Caco-2 (cell line): ENCODE results near the gene ADD2. TPM values are rescaled to one million over a fixed set of nuclear protein-coding genes. Genes with fewer than 3 reads are reported as not detected.

ENCODE experiments used
- BruUV-seq: library from RNA; stranded (reverse); fragments of 400-500 nt; replicated peaks from 2 replicates; lab custom pipeline; 2021; lab: Mats Ljungman, UMichigan
- CTCF ChIA-PET: fragments of 300-600 bp; sonication (Branson Sonifier 250); formaldehyde crosslinking; loops from one replicate; lab custom pipeline; 2022; ENCODE audit warnings: antibody characterized with exemption; lab: Charles Lee
- POLR2A ChIA-PET: fragments of 300-600 bp; sonication (Branson Sonifier 250); formaldehyde crosslinking; loops from one replicate; lab custom pipeline; 2022; ENCODE audit warnings: antibody characterized with exemption; lab: Charles Lee
- DNase-seq, 2 experiments: peaks; one replicate each; pipeline versions ENCODE4 v3.0.0 to v3.0.0-alpha.2; 2020 to 2022
- H3K27me3 ChIP-seq: replicated peaks from 2 replicates; pipeline ENCODE4 v1.6.0; 2011; ENCODE audit warnings: low read length; ENCODE audit not compliant: control insufficient read depth, insufficient read depth
- H3K36me3 ChIP-seq: 2 replicates; pipeline ENCODE4 v1.5.1; 2011; ENCODE audit warnings: low read length; ENCODE audit not compliant: control insufficient read depth, insufficient read depth
- H3K4me1 ChIP-seq: fragments of 250-450 bp; sonication (Bioruptor Pico); 2 replicates; pipeline ENCODE4 v1.5.1; 2020; ENCODE audit warnings: mild to moderate bottlenecking
- H3K4me3 ChIP-seq: 2 replicates; pipeline ENCODE4 v1.5.1; 2011; ENCODE audit warnings: low read depth, mild to moderate bottlenecking, control low read depth, low read length
- H3K9me3 ChIP-seq: fragments of 250-450 bp; sonication (Bioruptor Pico); 2 replicates; pipeline ENCODE4 v1.5.1; 2020; ENCODE audit warnings: mild to moderate bottlenecking, moderate library complexity
- H3K27ac Mint-ChIP-seq: one replicate; pipeline ENCODE4 v1.8.0; 2022; ENCODE audit warnings: mixed read lengths; ENCODE audit not compliant: unreplicated experiment
- H3K27me3 Mint-ChIP-seq: one replicate; pipeline ENCODE4 v1.8.0; 2022; ENCODE audit warnings: mixed read lengths; ENCODE audit not compliant: insufficient read depth, unreplicated experiment
- H3K36me3 Mint-ChIP-seq: one replicate; pipeline ENCODE4 v1.8.0; 2022; ENCODE audit warnings: mild to moderate bottlenecking, mixed read lengths; ENCODE audit not compliant: insufficient read depth, unreplicated experiment
- H3K4me1 Mint-ChIP-seq: one replicate; pipeline ENCODE4 v1.8.0; 2022; ENCODE audit warnings: low read depth, mixed read lengths; ENCODE audit not compliant: unreplicated experiment
- H3K4me3 Mint-ChIP-seq: one replicate; pipeline ENCODE4 v1.8.0; 2022; ENCODE audit warnings: mild to moderate bottlenecking, moderate library complexity, mixed read lengths; ENCODE audit not compliant: unreplicated experiment
- H3K9me3 Mint-ChIP-seq: one replicate; pipeline ENCODE4 v1.8.0; 2022; ENCODE audit warnings: mixed read lengths; ENCODE audit not compliant: unreplicated experiment
- intact Hi-C: fragments of 100-400 bp; cut with micrococcal nuclease; formaldehyde crosslinking; loops from one replicate; pipeline ENCODE4 v1.10.0; 2022; ENCODE audit not compliant: unreplicated experiment
- total RNA-seq: library from RNA; stranded (reverse); gene quantifications from 2 replicates; pipeline ENCODE4 v1.2.3, GENCODE V29; 2022
- TF ChIP-seq, protein P1 (sequence below), 2 experiments: fragments of 200-600 bp in 1 of 2; IDR thresholded peaks; 1 replicate in 1 of 2; 2 replicates in 1 of 2; pipeline versions ENCODE4 v1.5.1 to v1.8.0; 2011 to 2022; ENCODE audit warnings: antibody characterized with exemption in 1 of 2, control low read depth in 1 of 2, inconsistent platforms in 1 of 2, low read depth in 1 of 2, low read length in 1 of 2, mild to moderate bottlenecking in 1 of 2, moderate library complexity in 1 of 2; ENCODE audit not compliant: insufficient read depth in 1 of 2, severe bottlenecking in 1 of 2, unreplicated experiment in 1 of 2

Gene ADD2
- total RNA-seq, 1 experiment from 2014 or later: not detected

DNA sequence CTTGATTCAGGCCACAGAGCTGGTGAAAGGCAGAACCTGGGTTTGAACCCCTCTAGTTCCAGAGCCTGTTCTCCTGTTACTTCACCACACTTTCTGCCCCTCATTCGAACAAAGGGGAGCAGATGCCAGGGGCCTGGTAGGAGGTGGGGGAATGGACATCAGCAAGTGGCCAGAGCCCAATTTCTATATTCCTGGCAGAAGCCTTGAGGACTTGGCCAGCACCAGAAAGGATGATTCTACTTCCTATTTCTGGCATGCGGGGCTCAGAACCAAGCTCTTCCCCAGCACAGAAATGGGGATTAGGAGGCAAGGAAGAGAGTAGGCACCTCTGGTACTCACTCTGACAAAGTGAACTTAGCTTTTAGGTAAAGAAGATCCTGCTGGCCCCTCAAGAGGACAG is 49.3 kb downstream of the ADD2 start:
- H3K4me3 ChIP-seq: no peak overlapping the region
- ChIA-PET CTCF (no interaction called here), POLR2A (no interaction called here)
- TF ChIP-seq, protein P1, sequence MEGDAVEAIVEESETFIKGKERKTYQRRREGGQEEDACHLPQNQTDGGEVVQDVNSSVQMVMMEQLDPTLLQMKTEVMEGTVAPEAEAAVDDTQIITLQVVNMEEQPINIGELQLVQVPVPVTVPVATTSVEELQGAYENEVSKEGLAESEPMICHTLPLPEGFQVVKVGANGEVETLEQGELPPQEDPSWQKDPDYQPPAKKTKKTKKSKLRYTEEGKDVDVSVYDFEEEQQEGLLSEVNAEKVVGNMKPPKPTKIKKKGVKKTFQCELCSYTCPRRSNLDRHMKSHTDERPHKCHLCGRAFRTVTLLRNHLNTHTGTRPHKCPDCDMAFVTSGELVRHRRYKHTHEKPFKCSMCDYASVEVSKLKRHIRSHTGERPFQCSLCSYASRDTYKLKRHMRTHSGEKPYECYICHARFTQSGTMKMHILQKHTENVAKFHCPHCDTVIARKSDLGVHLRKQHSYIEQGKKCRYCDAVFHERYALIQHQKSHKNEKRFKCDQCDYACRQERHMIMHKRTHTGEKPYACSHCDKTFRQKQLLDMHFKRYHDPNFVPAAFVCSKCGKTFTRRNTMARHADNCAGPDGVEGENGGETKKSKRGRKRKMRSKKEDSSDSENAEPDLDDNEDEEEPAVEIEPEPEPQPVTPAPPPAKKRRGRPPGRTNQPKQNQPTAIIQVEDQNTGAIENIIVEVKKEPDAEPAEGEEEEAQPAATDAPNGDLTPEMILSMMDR (IDR thresholded peaks at IDR 0.05; ENCODE audit: insufficient read depth in 1 of 2, low read depth in 1 of 2, low read length in 1 of 2, severe bottlenecking in 1 of 2, unreplicated experiment in 1 of 2): no peak
- Mint-ChIP-seq H3K27me3 (peaks cover 37% of the 10 kb centered on the region), H3K9me3 (no peaks in the 10 kb centered on the region), H3K36me3 (no peaks in the 10 kb centered on the region), H3K27ac (no peak overlapping the region), H3K4me3 (no peak overlapping the region), H3K4me1 (no peaks in the 10 kb centered on the region)
- no peaks in the 10 kb centered on the region for H3K4me1 ChIP-seq
- BruUV-seq: no TSS peak
- H3K9me3 ChIP-seq: no peaks in the 10 kb centered on the region
- no peak for DNase-seq
- peaks cover 3% of the 10 kb centered on the region; the same call in 1 of the 2 replicates for H3K27me3 ChIP-seq
- intact Hi-C loops: no loop called here
- H3K36me3 ChIP-seq: no peaks in the 10 kb centered on the region

DNA sequence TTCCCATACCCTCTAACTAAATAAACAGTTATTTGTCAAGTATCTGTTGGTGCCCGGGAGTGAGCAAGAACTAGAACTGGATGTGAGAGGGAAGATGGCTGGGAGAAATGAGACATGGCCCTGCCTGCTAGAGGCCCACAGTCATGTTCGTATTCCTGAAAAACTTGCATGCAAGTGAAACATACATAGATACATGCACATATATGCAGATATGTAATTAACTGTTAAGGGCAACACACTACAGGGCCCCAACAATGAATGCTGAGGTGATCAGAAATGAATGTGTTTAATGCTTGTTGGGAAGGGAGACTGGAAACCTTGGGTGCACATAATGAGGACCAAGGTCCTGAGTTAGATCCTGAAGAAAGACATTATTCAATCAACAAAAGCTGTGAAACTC is 49.8 kb downstream of the ADD2 start:
- Mint-ChIP-seq H3K36me3 (no peaks in the 10 kb centered on the region), H3K27ac (no peak overlapping the region), H3K4me3 (no peak overlapping the region), H3K9me3 (no peaks in the 10 kb centered on the region), H3K4me1 (no peaks in the 10 kb centered on the region), H3K27me3 (peaks cover 37% of the 10 kb centered on the region)
- TF ChIP-seq, protein P1 (IDR thresholded peaks at IDR 0.05; ENCODE audit: insufficient read depth in 1 of 2, low read depth in 1 of 2, low read length in 1 of 2, severe bottlenecking in 1 of 2, unreplicated experiment in 1 of 2): no peak
- ChIA-PET CTCF (no interaction called here), POLR2A (no interaction called here)
- H3K4me3 ChIP-seq: no peak overlapping the region
- DNase-seq: no peak
- peaks cover 3% of the 10 kb centered on the region; the same call in 1 of the 2 replicates for H3K27me3 ChIP-seq
- intact Hi-C loops: no loop called here
- H3K36me3 ChIP-seq: no peaks in the 10 kb centered on the region
- H3K9me3 ChIP-seq: no peaks in the 10 kb centered on the region
- BruUV-seq: no TSS peak
- H3K4me1 ChIP-seq: no peaks in the 10 kb centered on the region

DNA sequence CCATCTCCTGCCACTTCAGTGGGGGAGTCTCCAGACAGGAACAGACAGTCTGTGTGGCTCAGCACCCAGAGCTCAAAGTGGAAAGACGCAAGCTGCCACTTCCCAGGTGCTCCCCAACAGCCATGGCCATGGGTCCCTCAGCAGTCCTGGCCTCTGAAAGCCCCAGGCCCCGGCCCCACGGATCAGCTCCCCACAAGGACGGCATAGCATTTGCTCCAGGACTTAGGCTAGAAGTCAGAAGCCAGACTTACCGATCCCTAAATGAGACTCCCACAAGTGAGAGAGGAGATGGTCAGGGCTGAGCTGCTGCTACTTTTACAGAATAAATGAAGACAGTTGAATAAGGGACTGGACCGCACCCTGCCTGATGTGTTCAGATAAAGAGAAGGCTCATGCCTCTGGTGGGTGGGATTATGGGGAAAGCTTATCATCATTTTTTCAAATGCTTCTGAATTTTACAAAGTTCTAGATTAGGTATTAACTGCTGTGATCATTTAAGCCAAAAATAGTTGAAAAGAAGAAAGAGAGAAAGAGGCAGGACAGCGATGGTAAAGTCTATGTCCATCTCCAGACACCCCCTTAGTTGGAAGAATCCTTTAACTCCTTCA is 50.5 kb downstream of the ADD2 start:
- Histone ChIP-seq H3K36me3 (no peaks in the 10 kb centered on the region), H3K27me3 (peaks cover 3% of the 10 kb centered on the region; the same call in 1 of the 2 replicates), H3K4me1 (no peaks in the 10 kb centered on the region), H3K9me3 (no peaks in the 10 kb centered on the region), H3K4me3 (no peak overlapping the region)
- H3K36me3 Mint-ChIP-seq: no peaks in the 10 kb centered on the region
- no peaks in the 10 kb centered on the region for H3K9me3 Mint-ChIP-seq
- BruUV-seq: no TSS peak
- no peak for DNase-seq
- H3K4me3 Mint-ChIP-seq: no peak overlapping the region
- H3K27ac Mint-ChIP-seq: no peak overlapping the region
- ChIA-PET POLR2A (no interaction called here), CTCF (no interaction called here)
- TF ChIP-seq, protein P1 (IDR thresholded peaks at IDR 0.05; ENCODE audit: insufficient read depth in 1 of 2, low read depth in 1 of 2, low read length in 1 of 2, severe bottlenecking in 1 of 2, unreplicated experiment in 1 of 2): no peak
- H3K27me3 Mint-ChIP-seq: peaks cover 37% of the 10 kb centered on the region
- intact Hi-C loops: no loop called here
- no peaks in the 10 kb centered on the region for H3K4me1 Mint-ChIP-seq
